IPS DF 6.9 (cell line): ENCODE results near the gene TSPYL1.
"Not testable (repeated sequence)": the region's sequence is repeated elsewhere in the genome, so short reads cannot be mapped to it uniquely, and the experiment has no call there.

Source experiments
- DNase-seq: peaks from one replicate; pipeline ENCODE4 v3.0.0-alpha.2; 2013; ENCODE audit warnings: low read depth, low spot score
- H3K27ac ChIP-seq: one replicate; pipeline ENCODE4 v1.5.1; 2013; ENCODE audit warnings: low read length, control low read depth
- H3K27me3 ChIP-seq: 2 replicates; pipeline ENCODE4 v1.6.1; 2013; ENCODE audit warnings: mild to moderate bottlenecking, low read length; ENCODE audit not compliant: control insufficient read depth, insufficient read depth
- H3K36me3 ChIP-seq: 2 replicates; pipeline ENCODE4 v1.6.1; 2013; ENCODE audit warnings: low read length; ENCODE audit not compliant: control insufficient read depth, insufficient read depth
- H3K4me1 ChIP-seq: 2 replicates; pipeline ENCODE4 v1.6.1; 2013; ENCODE audit warnings: low read length; ENCODE audit not compliant: control insufficient read depth, insufficient read depth
- H3K4me3 ChIP-seq: 2 replicates; pipeline ENCODE4 v1.5.1; 2013; ENCODE audit warnings: mild to moderate bottlenecking, low read length
- H3K9me3 ChIP-seq: 2 replicates; pipeline ENCODE4 v1.6.1; 2013; ENCODE audit warnings: low read length, inconsistent platforms; ENCODE audit not compliant: control insufficient read depth, insufficient read depth
- WGBS: extraction: QIAGEN DNeasy Blood & Tissue Kit; methylation state at CpG from one replicate; pipeline ENCODE4 v1.1.7; 2013; ENCODE audit warnings: mixed read lengths, missing lambda C conversion rate; ENCODE audit not compliant: insufficient read length, insufficient coverage; 5-methylcytosine and 5-hydroxymethylcytosine counted together

The TSPYL1 gene

DNA sequence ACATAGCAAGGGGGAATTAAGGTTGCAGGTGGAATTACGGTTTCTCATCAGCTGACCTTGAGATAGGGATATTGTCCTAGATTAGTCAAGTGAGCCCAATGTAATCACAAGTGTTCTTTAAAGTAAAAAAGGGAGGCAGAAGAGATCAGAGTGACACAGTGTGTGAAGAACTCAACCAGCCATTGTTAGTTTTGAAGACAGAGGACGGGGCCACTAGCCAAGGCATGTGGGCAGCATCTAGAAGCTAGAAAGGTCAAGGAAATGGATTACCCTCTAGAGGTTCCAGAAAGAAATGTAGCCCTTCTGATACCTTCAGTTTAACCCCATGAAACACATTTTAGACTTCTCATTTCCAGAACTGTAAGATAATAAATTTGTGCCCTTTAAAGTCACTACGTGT, 18.5 kb upstream of the TSPYL1 start:
- no peak for DNase-seq
- Histone ChIP-seq H3K4me3 (no peak overlapping the region), H3K27ac (no peak overlapping the region), H3K9me3 (no peaks in the 10 kb centered on the region), H3K36me3 (no peaks in the 10 kb centered on the region), H3K4me1 (no peaks in the 10 kb centered on the region), H3K27me3 (no peaks in the 10 kb centered on the region)
- WGBS = no CpG with 5 or more reads among the region's 3 CpGs

DNA sequence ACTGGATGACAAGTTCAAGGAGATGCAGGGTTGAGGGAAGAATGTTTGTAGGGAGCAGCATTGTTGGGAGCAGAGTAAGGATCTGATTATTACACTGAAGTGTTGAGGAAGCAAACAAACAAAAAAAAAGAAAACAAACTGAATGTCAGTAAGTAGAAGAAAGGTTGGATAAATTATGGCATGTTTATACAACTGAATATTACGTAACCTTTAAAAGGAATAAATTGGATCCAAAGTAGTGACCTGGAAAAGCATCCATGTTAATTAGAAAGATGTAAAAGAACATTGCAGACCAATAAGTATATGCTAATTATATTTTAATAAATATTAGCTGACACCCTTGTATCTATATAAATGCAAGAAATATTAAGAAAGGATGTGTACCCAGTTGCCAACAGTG, 12.8 kb upstream of the TSPYL1 start:
- no peaks in the 10 kb centered on the region for H3K4me1 ChIP-seq
- no peak overlapping the region for H3K4me3 ChIP-seq
- no CpG with 5 or more reads among the region's 1 CpG for WGBS

DNA sequence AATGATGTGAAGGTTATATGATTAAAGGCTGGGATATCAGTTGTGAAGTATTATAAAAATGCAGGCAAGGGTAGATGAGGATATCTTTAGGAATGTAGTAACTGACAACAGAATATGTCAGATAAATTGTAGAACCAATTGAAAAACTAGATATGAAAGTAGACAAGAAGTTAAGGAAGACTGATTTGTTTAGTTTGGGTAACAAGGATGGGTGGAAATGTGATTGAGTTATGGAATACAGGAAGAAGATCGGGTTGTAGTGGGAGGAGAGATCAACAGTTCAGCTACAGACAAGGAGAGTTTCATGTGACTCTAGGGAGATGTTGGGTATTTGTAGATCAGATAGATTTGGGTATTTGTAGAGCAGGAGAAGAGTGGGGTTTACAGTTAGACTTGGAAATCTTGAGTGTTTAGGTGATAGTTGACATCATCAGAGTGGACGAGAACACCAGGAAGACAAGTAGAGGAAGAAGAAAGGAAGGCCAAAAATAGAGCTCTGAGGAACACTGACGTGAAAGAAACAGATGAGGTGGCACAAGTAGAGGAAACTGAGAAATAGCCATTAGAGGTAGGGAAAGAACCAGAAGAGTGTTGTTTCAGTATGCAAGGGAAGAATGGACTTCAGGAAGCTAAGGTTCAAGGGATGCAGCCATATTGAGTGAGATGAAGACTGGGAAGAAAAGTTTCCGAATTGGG, 12.1 kb upstream of the TSPYL1 start:
- WGBS = 100% methylated on average over 1 of the region's 4 CpGs
- DNase-seq = no peak
- no peak overlapping the region for H3K4me3 ChIP-seq

More for the DNA sequence above, 12.8 kb upstream of the TSPYL1 start:
- no peak overlapping the region for H3K27ac ChIP-seq
- H3K9me3 ChIP-seq = no peaks in the 10 kb centered on the region
- no peaks in the 10 kb centered on the region for H3K36me3 ChIP-seq
- no peaks in the 10 kb centered on the region for H3K27me3 ChIP-seq
- DNase-seq = no peak

DNA sequence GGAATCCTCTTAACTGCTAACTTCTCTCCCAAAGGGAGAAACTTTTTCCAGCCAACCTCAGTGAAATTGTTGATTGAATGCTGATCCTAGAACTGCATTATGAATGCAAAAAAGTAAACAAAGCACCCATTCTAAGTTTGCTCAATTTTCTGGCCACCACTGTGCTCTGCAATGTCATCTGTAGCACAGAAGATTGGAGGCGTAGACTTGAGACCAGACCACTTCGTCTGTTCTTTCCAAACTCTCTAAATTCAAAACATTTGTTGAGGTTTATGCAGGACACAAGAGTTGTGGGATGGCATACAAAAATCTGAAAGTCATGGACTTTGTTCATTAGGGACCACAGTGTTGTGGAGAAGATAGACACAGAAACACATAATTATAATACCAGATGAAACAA, 11.1 kb upstream of the TSPYL1 start:
- no peaks in the 10 kb centered on the region for H3K4me1 ChIP-seq
- DNase-seq = no peak
- no CpG with 5 or more reads among the region's 2 CpGs for WGBS
- H3K27me3 ChIP-seq = no peaks in the 10 kb centered on the region
- H3K9me3 ChIP-seq = no peaks in the 10 kb centered on the region
- no peak overlapping the region for H3K4me3 ChIP-seq
- no peaks in the 10 kb centered on the region for H3K36me3 ChIP-seq
- H3K27ac ChIP-seq = no peak overlapping the region

More for the DNA sequence above, 12.1 kb upstream of the TSPYL1 start:
- Histone ChIP-seq H3K27ac (no peak overlapping the region), H3K36me3 (no peaks in the 10 kb centered on the region), H3K27me3 (no peaks in the 10 kb centered on the region), H3K9me3 (no peaks in the 10 kb centered on the region), H3K4me1 (no peaks in the 10 kb centered on the region)

DNA sequence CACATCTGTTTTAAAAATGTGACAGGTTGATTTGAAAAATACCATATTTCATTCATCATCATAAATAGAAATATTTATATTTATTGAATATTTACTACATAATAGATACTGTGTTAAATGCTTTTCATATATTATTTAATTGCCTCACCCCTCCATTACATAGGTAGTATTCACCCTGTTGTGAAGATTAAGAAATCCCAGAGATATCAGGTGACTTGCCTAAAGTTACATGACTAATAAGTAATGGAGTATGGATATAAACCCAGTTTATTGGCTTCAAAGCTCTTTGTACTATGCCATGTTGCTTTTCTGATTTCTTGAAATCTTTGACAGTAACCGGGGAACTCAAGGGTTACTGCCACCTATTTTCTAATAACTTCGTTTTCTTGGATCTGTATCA, 10.1 kb upstream of the TSPYL1 start:
- no peak for DNase-seq
- no peaks in the 10 kb centered on the region for H3K9me3 ChIP-seq
- no peaks in the 10 kb centered on the region for H3K36me3 ChIP-seq
- H3K27me3 ChIP-seq = no peaks in the 10 kb centered on the region
- no CpG with 5 or more reads among the region's 2 CpGs for WGBS
- no peak overlapping the region for H3K27ac ChIP-seq
- no peaks in the 10 kb centered on the region for H3K4me1 ChIP-seq
- H3K4me3 ChIP-seq = no peak overlapping the region

DNA sequence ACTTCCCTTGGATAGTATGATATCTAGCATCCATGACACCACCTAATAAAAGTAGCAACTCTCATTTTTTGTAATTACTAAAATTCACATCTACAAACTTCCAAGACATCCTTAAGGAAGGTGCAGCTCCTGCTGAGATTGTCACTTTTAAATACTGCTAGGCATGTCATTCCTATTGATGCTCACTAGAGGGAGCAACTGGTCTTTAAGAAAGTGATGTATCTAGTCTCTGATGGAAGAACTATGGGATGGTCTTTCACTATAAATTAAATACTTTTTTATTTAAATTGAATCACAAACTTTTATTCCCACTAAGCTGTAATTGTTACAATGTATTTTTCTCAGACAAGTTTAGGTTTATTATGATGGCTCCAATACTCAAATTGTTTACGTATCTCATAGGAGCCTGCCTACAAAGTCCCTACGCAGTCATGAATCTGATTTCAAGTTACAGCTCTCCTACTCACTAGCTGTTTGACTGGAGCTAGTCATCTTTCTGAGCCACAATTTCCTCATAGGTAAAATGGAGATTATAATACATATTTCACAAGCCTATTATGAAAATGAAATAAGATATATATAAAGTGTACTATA, 8.1 kb upstream of the TSPYL1 start:
- no peak overlapping the region for H3K27ac ChIP-seq
- no peaks in the 10 kb centered on the region for H3K27me3 ChIP-seq
- H3K4me3 ChIP-seq = no peak overlapping the region
- peaks cover 1% of the 10 kb centered on the region; the same call in 1 of the 2 replicates for H3K4me1 ChIP-seq
- H3K36me3 ChIP-seq = no peaks in the 10 kb centered on the region
- no CpG with 5 or more reads among the region's 2 CpGs for WGBS
- no peak for DNase-seq
- H3K9me3 ChIP-seq = no peaks in the 10 kb centered on the region

DNA sequence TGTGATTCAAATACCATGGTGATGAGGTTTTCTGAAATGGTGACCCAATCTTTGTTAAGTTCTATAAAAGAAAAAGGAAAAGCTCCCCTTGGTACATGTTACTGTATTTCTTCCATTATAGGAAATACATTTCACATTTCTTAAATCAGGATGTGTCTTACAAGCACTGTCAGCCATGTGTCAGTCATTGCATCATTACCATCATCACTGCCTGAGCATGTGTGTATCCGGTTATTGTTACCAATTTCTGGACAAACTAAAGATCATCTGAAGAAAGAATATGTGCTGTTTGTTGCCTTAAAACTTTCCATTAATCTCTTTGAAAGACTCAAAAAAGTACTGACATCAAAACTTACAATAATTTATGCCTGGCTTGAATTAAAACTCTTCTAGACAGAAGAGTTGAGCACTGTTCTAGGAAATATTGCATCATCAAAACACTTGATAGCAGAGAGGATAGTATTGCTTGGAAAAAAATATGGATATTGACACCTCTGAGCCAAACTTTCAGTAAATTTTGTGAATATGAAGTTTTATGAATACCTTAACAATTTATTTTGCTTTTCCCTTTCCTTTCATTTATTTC, 7.1 kb upstream of the TSPYL1 start:
- no peak for DNase-seq
- Histone ChIP-seq H3K9me3 (no peaks in the 10 kb centered on the region), H3K27ac (no peak overlapping the region), H3K27me3 (no peaks in the 10 kb centered on the region), H3K4me1 (peaks cover 1% of the 10 kb centered on the region; the same call in 1 of the 2 replicates), H3K36me3 (no peaks in the 10 kb centered on the region), H3K4me3 (no peak overlapping the region)
- no CpG with 5 or more reads among the region's 1 CpG for WGBS

DNA sequence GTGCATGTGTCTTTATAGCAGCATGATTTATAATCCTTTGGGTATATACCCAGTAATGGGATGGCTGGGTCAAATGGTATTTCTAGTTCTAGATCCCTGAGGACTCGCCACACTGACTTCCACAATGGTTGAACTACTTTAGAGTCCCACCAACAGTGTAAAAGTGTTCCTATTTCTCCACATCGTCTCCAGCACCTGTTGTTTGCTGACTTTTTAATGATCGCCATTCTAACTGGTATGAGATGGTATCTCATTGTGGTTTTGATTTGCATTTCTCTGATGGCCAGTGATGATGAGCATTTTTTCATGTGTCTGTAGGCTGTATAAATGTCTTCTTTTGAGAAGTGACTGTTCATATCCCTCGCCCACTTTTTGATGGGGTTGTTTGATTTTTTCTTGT, 5.3 kb upstream of the TSPYL1 start:
- not testable (repeated sequence) for H3K36me3 ChIP-seq, DNase-seq, H3K27ac ChIP-seq, H3K4me1 ChIP-seq, H3K27me3 ChIP-seq, H3K9me3 ChIP-seq, H3K4me3 ChIP-seq
- WGBS = no CpG with 5 or more reads among the region's 4 CpGs

DNA sequence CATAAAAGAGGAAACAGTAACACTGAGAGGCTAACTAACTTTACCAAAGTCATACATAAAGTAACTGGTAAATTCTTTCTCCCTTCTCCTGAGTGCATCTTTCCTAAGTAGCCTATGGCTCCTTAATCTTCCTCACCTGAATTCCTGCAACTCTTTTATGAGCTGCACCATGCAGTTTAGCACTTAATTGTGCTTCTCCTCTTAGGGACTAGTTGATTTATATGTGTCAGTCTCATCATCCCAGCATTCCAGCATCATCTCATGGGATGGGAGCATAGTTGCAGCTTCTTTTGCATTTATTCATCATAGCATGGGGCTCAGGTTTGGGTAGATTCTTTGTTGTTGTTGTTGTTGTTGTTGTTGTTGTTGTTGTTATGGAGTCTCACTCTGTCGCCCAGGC, 3.5 kb upstream of the TSPYL1 start:
- Histone ChIP-seq H3K27ac (no peak overlapping the region), H3K9me3 (no peaks in the 10 kb centered on the region), H3K36me3 (peaks cover 1% of the 10 kb centered on the region; the same call in 1 of the 2 replicates), H3K27me3 (no peaks in the 10 kb centered on the region), H3K4me3 (no peak overlapping the region), H3K4me1 (peaks cover 4% of the 10 kb centered on the region; the same call in 1 of the 2 replicates)
- WGBS = no CpG with 5 or more reads among the region's 1 CpG
- DNase-seq = no peak

DNA sequence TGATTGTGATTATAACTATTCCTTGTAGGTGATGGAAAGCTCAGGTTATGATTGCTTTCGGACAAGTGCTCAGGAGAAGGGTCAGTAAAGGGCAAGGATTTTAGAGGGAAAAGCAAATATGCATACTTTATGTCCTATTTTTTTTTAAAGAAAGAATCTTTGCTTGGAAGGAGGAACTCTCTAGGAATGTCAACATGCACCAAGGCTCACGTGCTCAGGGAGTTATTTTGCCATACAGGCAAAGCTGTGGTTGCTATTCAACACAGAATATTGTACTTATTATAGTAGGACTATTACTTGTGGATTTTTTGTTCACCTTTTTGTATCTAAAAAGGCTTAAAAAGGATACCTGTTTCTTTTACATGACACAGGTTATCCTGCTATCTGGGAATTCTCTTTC, 3.0 kb upstream of the TSPYL1 start:
- Histone ChIP-seq H3K4me3 (no peak overlapping the region), H3K36me3 (peaks cover 3% of the 10 kb centered on the region; the same call in 1 of the 2 replicates), H3K27me3 (no peaks in the 10 kb centered on the region), H3K4me1 (peaks cover 5% of the 10 kb centered on the region; the same call in 1 of the 2 replicates), H3K9me3 (no peaks in the 10 kb centered on the region), H3K27ac (no peak overlapping the region)
- no peak for DNase-seq
- WGBS = no CpG with 5 or more reads among the region's 2 CpGs
